22Rv1 (cell line): Measurements from ENCODE around the gene BCL11B.

Experiments
- CTCF ChIP-seq: fragments of 450-650 bp; IDR thresholded peaks from 2 replicates; pipeline ENCODE4 v1.5.1; 2017; ENCODE audit warnings: mild to moderate bottlenecking
- ZFX ChIP-seq: fragments of 450-650 bp; IDR thresholded peaks from 2 replicates; pipeline ENCODE4 v1.6.1; 2017; ENCODE audit warnings: antibody characterized with exemption, borderline replicate concordance

GRCh38 chr14:99138999-99139865 is 132.8 kb downstream of the BCL11B start:
- TF ChIP-seq CTCF = no peak
- TF ChIP-seq ZFX = no peak
